Measurements from ENCODE around the gene LRRC8E. TPM values are rescaled to one million over a fixed set of nuclear protein-coding genes. Genes with fewer than 3 reads are reported as not detected.

Gene LRRC8E
- total RNA-seq, 1 experiment from 2014 or later, result 0.77 TPM

GRCh38 chr19:7895565-7895964 is 7.3 kb downstream of the LRRC8E start:
- H3K36me3 ChIP-seq (ENCODE audit: insufficient read depth, low read length, poor library complexity, severe bottlenecking), result no peaks in the 10 kb centered on the region
- H3K27ac ChIP-seq (ENCODE audit: low read depth, low read length, poor library complexity, severe bottlenecking), result no peak overlapping the region
- intact Hi-C loops (cut with micrococcal nuclease; ENCODE audit: unreplicated experiment), result no loop called here
- ChIA-PET POLR2A (ENCODE audit: low non-redundant PET) (no interaction called here), CTCF (no interaction called here)
- H3K27me3 ChIP-seq (replicated peaks; ENCODE audit: insufficient read depth, low read depth, low read length, poor library complexity), result no peaks in the 10 kb centered on the region
- no TSS peak for BruUV-seq (replicated peaks)
- no peak for TF ChIP-seq CTCF (conservative IDR thresholded peaks at IDR 0.05; ENCODE audit: low read depth, low read length)
- no peak overlapping the region for H3K4me3 ChIP-seq (ENCODE audit: low read depth, low read length, poor library complexity, severe bottlenecking)
- DNase-seq (ENCODE audit: low spot score), result no peak
- H3K4me1 ChIP-seq (ENCODE audit: insufficient read depth, low read length, poor library complexity, severe bottlenecking), result no peaks in the 10 kb centered on the region
- H3K9me3 ChIP-seq (ENCODE audit: low read depth, low read length, poor library complexity, severe bottlenecking), result no peaks in the 10 kb centered on the region

- BruUV-seq (replicated peaks), result no TSS peak
- Histone ChIP-seq H3K27me3 (replicated peaks; ENCODE audit: insufficient read depth, low read depth, low read length, poor library complexity) (no peaks in the 10 kb centered on the region), H3K36me3 (ENCODE audit: insufficient read depth, low read length, poor library complexity, severe bottlenecking) (no peaks in the 10 kb centered on the region), H3K4me3 (ENCODE audit: low read depth, low read length, poor library complexity, severe bottlenecking) (no peak overlapping the region), H3K4me1 (ENCODE audit: insufficient read depth, low read length, poor library complexity, severe bottlenecking) (no peaks in the 10 kb centered on the region), H3K9me3 (ENCODE audit: low read depth, low read length, poor library complexity, severe bottlenecking) (no peaks in the 10 kb centered on the region), H3K27ac (ENCODE audit: low read depth, low read length, poor library complexity, severe bottlenecking) (no peak overlapping the region)
- CTCF ChIA-PET, result interaction anchor here (0.7 kb wide), 1 partner anchor 28 kb away, joined by 8 read pairs; no protein-coding TSS in a partner anchor
- POLR2A ChIA-PET (ENCODE audit: low non-redundant PET), result interaction anchor here (0.7 kb wide), 1 partner anchor 23 kb away, joined by 8 read pairs; the partner anchor contains the start of gene SNAPC2
- no peak for DNase-seq (ENCODE audit: low spot score)
- no peak for TF ChIP-seq EZH2 (IDR thresholded peaks at IDR 0.05; ENCODE audit: borderline replicate concordance, low read depth, low read length, poor library complexity, severe bottlenecking)
- intact Hi-C loops (cut with micrococcal nuclease; ENCODE audit: unreplicated experiment), result no loop called here
Observed at GRCh38 chr19:7897292-7897691, 9.0 kb downstream of the LRRC8E start.

- intact Hi-C loops (cut with micrococcal nuclease; ENCODE audit: unreplicated experiment), result no loop called here
- TF ChIP-seq CTCF (conservative IDR thresholded peaks at IDR 0.05; ENCODE audit: low read depth, low read length) (no peak), EZH2 (IDR thresholded peaks at IDR 0.05; ENCODE audit: borderline replicate concordance, low read depth, low read length, poor library complexity, severe bottlenecking) (no peak)
Observed at GRCh38 chr19:7898967-7899366, 10.7 kb downstream of the LRRC8E start.

GRCh38 chr19:7899751-7900378 is 11.6 kb downstream of the LRRC8E start:
- peaks cover 7% of the 10 kb centered on the region for H3K4me1 ChIP-seq (ENCODE audit: insufficient read depth, low read length, poor library complexity, severe bottlenecking)
- no peaks in the 10 kb centered on the region for H3K9me3 ChIP-seq (ENCODE audit: low read depth, low read length, poor library complexity, severe bottlenecking)
- intact Hi-C loops (cut with micrococcal nuclease; ENCODE audit: unreplicated experiment), result no loop called here
- H3K27ac ChIP-seq (ENCODE audit: low read depth, low read length, poor library complexity, severe bottlenecking), result no peak overlapping the region
- H3K4me3 ChIP-seq (ENCODE audit: low read depth, low read length, poor library complexity, severe bottlenecking), result no peak overlapping the region
- BruUV-seq (replicated peaks), result no TSS peak
- no peaks in the 10 kb centered on the region for H3K36me3 ChIP-seq (ENCODE audit: insufficient read depth, low read length, poor library complexity, severe bottlenecking)
- ChIA-PET CTCF (no interaction called here), POLR2A (ENCODE audit: low non-redundant PET) (no interaction called here)
- TF ChIP-seq CTCF (conservative IDR thresholded peaks at IDR 0.05; ENCODE audit: low read depth, low read length) (no peak), EZH2 (IDR thresholded peaks at IDR 0.05; ENCODE audit: borderline replicate concordance, low read depth, low read length, poor library complexity, severe bottlenecking) (no peak)
- H3K27me3 ChIP-seq (replicated peaks; ENCODE audit: insufficient read depth, low read depth, low read length, poor library complexity), result no peaks in the 10 kb centered on the region
- no peak for DNase-seq (ENCODE audit: low spot score)

More at GRCh38 chr19:7898967-7899366, 10.7 kb downstream of the LRRC8E start:
- H3K9me3 ChIP-seq (ENCODE audit: low read depth, low read length, poor library complexity, severe bottlenecking), result no peaks in the 10 kb centered on the region
- no peak overlapping the region for H3K4me3 ChIP-seq (ENCODE audit: low read depth, low read length, poor library complexity, severe bottlenecking)
- peaks cover 3% of the 10 kb centered on the region for H3K4me1 ChIP-seq (ENCODE audit: insufficient read depth, low read length, poor library complexity, severe bottlenecking)
- no peak for DNase-seq (ENCODE audit: low spot score)
- no peak overlapping the region for H3K27ac ChIP-seq (ENCODE audit: low read depth, low read length, poor library complexity, severe bottlenecking)
- ChIA-PET CTCF (no interaction called here), POLR2A (ENCODE audit: low non-redundant PET) (no interaction called here)
- BruUV-seq (replicated peaks), result no TSS peak
- H3K36me3 ChIP-seq (ENCODE audit: insufficient read depth, low read length, poor library complexity, severe bottlenecking), result no peaks in the 10 kb centered on the region
- no peaks in the 10 kb centered on the region for H3K27me3 ChIP-seq (replicated peaks; ENCODE audit: insufficient read depth, low read depth, low read length, poor library complexity)

Data from A673 (cell line).